Esophagus muscularis mucosa (tissue), 4 donors: ENCODE data around the gene N4BP2L1.

Source experiments
- CTCF ChIP-seq, 3 experiments: fragments of 200-600 bp in 2 of 3; fragments of 450-650 bp in 1 of 3; sonication (generic) in 2 of 3; IDR thresholded peaks; one replicate each; pipeline ENCODE4 v1.5.1; 2017 to 2019; ENCODE audit warnings: antibody characterized with exemption in 3 of 3, mild to moderate bottlenecking in 2 of 3, moderate library complexity in 1 of 3
- EP300 ChIP-seq: sonication (generic); formaldehyde crosslinking; IDR thresholded peaks from one replicate; pipeline ENCODE4 v1.6.1; 2017; ENCODE audit warnings: antibody characterized with exemption
- POLR2A ChIP-seq: fragments of 450-650 bp; IDR thresholded peaks from one replicate; pipeline ENCODE4 v1.6.1; 2017; ENCODE audit warnings: antibody characterized with exemption, moderate library complexity, mild to moderate bottlenecking, low read depth
- POLR2AphosphoS5 ChIP-seq, 2 donors: sonication (generic); formaldehyde crosslinking; IDR thresholded peaks; one replicate each; pipeline ENCODE4 v1.6.1; 2017; ENCODE audit warnings: antibody characterized with exemption in 2 of 2

- TF ChIP-seq POLR2AphosphoS5 (IDR thresholded peaks at IDR 0.05) (no peak), EP300 (no peak), POLR2A (no peak), CTCF (IDR thresholded peaks at IDR 0.05) (no peak)
Observed at GRCh38 chr13:32445461-32445860, 17.5 kb upstream of the N4BP2L1 start.
